Brain microvascular endothelial cell (primary cell): ENCODE measurements around the gene PTPRN2.

Experiments used
- DNase-seq: peaks from one replicate; pipeline ENCODE4 v3.0.0-alpha.2; 2020
- H3K27ac ChIP-seq: fragments of 250-450 bp; sonication (Bioruptor Pico); 2 replicates; pipeline ENCODE4 v1.5.1; 2020; ENCODE audit warnings: mild to moderate bottlenecking, moderate library complexity
- H3K27me3 ChIP-seq: fragments of 250-450 bp; sonication (Bioruptor Pico); replicated peaks from 2 replicates; pipeline ENCODE4 v1.5.1; 2020; ENCODE audit warnings: mild to moderate bottlenecking
- H3K36me3 ChIP-seq: fragments of 250-450 bp; sonication (Bioruptor Pico); replicated peaks from 2 replicates; pipeline ENCODE4 v1.5.1; 2020; ENCODE audit warnings: mild to moderate bottlenecking
- H3K4me3 ChIP-seq: 2 replicates; pipeline ENCODE4 v1.5.1; 2011; ENCODE audit warnings: low read depth, mild to moderate bottlenecking, control low read depth, low read length, moderate library complexity
- CTCF ChIP-seq: IDR thresholded peaks from 2 replicates; pipeline ENCODE4 v1.5.1; 2011; ENCODE audit warnings: low read depth, mild to moderate bottlenecking, moderate library complexity, low read length, control low read depth, inconsistent platforms; ENCODE audit errors: missing control alignments
- in situ Hi-C: cut with HindIII; loops from 2 replicates; pipeline ENCODE4 v1.10.0; 2017; ENCODE audit warnings: low sequenced_read_pairs, low pct_ligation_motif_present

PTPRN2 gene

DNA sequence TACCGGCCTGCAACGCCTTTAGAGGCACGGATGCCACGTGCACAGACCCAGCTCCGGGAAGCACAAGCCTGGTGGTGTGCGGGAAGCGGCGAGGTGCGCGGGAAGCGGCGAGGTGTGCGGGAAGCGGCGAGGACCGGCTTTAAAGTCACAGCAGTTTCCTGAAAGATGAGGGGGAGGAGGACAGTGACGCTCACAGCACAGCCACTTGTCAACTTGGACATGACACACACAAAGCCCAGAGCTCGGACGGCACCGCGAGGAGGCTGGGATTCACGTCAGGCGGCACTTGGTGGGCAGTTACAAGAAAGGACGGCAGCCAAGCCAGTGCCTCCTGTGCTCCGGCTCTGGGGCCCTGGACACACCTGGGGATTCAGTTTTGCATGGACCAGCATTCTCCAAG, 724.9 kb downstream of the PTPRN2 start:
- Histone ChIP-seq H3K27ac (no peak overlapping the region), H3K27me3 (no peaks in the 10 kb centered on the region)

DNA sequence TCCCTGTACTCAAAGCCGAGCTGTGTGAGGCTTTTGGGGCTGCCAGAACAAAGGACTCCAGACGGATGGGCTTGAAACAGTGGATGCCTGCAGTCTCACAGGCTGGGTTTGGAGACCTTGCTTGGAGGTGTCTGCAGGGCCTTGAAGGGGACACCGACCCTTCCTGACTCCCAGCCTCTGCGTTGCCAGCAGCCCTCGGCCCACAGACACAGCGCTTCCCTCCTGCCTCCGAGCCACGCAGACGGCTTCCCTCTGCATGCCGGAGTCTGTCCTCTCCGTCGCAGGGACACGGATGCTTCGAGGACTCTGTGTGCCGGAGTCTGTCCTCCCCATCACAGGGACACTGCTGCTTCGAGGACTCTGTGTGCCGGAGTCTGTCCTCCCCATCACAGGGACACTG, 726.1 kb downstream of the PTPRN2 start:
- no peak overlapping the region for H3K4me3 ChIP-seq
- TF ChIP-seq CTCF = no peak
- no peaks in the 10 kb centered on the region for H3K27me3 ChIP-seq
- no peaks in the 10 kb centered on the region for H3K36me3 ChIP-seq
- no peak overlapping the region for H3K27ac ChIP-seq
- DNase-seq = no peak
- in situ Hi-C loops = no loop called here

More for the DNA sequence above, 724.9 kb downstream of the PTPRN2 start:
- in situ Hi-C loops = no loop called here
- no peak for TF ChIP-seq CTCF
- DNase-seq = no peak
- no peaks in the 10 kb centered on the region for H3K36me3 ChIP-seq
- no peak overlapping the region for H3K4me3 ChIP-seq

DNA sequence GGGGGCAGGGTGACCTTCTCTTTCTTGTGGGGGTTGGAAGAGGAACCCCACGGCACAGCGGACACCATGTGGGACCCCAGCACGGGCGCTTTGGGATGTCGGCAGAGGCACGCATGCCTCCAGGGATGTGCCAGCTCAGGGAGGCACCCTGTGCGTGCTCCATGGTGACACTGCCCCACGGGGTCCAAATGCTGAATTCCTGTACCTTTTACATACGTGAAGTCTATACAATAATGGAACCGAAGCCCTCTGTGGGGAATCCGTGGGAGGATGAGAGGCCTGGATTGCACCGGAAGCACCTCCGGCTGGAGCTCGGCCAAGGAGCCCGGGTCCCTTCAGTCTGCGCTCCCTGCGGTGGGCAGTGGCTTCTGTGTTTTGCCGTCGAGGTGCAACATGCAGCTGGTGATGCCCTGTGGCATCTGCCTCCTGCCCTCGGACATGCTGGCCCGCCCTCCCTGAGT, 726.6 kb downstream of the PTPRN2 start:
- no peak for TF ChIP-seq CTCF
- no peak overlapping the region for H3K27ac ChIP-seq
- H3K27me3 ChIP-seq = no peaks in the 10 kb centered on the region
- in situ Hi-C loops = no loop called here
- no peaks in the 10 kb centered on the region for H3K36me3 ChIP-seq
- DNase-seq = no peak
- H3K4me3 ChIP-seq = no peak overlapping the region

DNA sequence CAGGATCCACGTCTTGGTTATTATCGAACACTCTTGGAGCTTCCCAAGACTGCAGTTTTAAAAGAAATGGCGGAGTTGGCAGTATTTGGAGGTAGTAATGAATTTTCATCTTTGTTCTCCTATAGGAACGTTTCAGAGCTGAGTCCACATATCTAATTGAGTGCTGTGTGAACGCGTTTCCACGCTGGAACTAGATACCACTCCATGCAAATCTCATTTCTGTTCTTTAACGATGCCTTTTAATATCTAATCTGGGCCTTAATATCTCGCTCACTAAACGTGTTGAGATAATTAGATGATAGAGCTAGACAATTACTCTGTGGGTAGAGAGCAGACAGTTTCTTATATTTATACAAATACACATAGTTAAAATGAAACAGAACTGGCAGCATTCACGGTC, 727.2 kb downstream of the PTPRN2 start:
- H3K27ac ChIP-seq = no peak overlapping the region
- in situ Hi-C loops = no loop called here
- H3K27me3 ChIP-seq = no peaks in the 10 kb centered on the region
- no peak for TF ChIP-seq CTCF
- no peak overlapping the region for H3K4me3 ChIP-seq
- no peaks in the 10 kb centered on the region for H3K36me3 ChIP-seq
- DNase-seq = no peak

DNA sequence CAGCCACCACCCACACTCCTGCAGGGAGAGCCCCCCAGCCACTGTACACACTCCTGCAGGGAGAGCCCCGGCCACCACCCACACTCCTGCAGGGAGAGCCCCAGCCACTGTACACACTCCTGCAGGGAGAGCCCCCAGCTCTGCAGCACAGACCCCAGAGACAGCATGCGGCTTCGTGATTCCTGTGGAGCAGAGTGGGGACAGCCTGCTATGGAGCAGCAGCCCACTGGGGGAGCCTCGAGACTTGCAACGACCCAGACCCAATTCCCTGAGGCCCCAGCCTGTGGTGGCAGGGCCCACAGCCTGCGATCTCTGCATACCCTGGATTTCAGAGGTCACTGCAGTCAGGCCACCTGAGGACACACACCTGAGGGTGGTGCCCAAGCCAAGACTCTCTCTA, 727.7 kb downstream of the PTPRN2 start:
- in situ Hi-C loops = no loop called here
- Histone ChIP-seq H3K36me3 (no peaks in the 10 kb centered on the region), H3K4me3 (no peak overlapping the region), H3K27me3 (no peaks in the 10 kb centered on the region), H3K27ac (no peak overlapping the region)
- DNase-seq = no peak
- TF ChIP-seq CTCF = no peak

GRCh38 chr7:157857578-157858075, 730.0 kb downstream of the PTPRN2 start:
- in situ Hi-C loops = no loop called here
- Histone ChIP-seq H3K4me3 (no peak overlapping the region), H3K27me3 (no peaks in the 10 kb centered on the region), H3K27ac (no peak overlapping the region), H3K36me3 (no peaks in the 10 kb centered on the region)
- TF ChIP-seq CTCF = no peak
- no peak for DNase-seq
